GM12874 (cell line): Measurements from ENCODE around the gene MRC2.

Source experiments
- TF ChIP-seq, protein P1 (sequence below): IDR thresholded peaks from 2 replicates; pipeline ENCODE4 v1.5.1; 2011; ENCODE audit warnings: low read depth, mild to moderate bottlenecking, control low read depth, low read length, moderate library complexity; ENCODE audit not compliant: insufficient read depth

Gene MRC2

GRCh38 chr17:62705778-62706597 lies 78.5 kb downstream of the MRC2 start:
- TF ChIP-seq, protein P1, sequence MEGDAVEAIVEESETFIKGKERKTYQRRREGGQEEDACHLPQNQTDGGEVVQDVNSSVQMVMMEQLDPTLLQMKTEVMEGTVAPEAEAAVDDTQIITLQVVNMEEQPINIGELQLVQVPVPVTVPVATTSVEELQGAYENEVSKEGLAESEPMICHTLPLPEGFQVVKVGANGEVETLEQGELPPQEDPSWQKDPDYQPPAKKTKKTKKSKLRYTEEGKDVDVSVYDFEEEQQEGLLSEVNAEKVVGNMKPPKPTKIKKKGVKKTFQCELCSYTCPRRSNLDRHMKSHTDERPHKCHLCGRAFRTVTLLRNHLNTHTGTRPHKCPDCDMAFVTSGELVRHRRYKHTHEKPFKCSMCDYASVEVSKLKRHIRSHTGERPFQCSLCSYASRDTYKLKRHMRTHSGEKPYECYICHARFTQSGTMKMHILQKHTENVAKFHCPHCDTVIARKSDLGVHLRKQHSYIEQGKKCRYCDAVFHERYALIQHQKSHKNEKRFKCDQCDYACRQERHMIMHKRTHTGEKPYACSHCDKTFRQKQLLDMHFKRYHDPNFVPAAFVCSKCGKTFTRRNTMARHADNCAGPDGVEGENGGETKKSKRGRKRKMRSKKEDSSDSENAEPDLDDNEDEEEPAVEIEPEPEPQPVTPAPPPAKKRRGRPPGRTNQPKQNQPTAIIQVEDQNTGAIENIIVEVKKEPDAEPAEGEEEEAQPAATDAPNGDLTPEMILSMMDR = no peak

- TF ChIP-seq, protein P1 = no peak
These were observed 79.3 kb downstream of the MRC2 start for GRCh38 chr17:62706598-62707424.

DNA sequence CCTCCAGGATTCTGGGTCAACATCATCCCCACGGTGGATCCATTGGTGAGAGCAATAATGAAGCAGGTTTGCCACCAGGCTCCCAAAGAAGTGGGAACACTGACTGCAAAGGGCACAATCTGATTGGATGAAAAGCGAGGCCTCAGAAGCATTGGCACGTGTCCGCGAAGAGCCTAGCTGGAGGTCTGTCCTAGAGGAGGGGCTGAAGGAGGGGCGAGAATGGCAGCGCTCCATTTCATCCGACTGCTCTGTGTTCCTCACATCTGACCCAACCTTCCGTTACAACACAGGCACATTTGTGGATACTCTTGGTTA lies 79.9 kb downstream of the MRC2 start:
- TF ChIP-seq, protein P1 = no peak

DNA sequence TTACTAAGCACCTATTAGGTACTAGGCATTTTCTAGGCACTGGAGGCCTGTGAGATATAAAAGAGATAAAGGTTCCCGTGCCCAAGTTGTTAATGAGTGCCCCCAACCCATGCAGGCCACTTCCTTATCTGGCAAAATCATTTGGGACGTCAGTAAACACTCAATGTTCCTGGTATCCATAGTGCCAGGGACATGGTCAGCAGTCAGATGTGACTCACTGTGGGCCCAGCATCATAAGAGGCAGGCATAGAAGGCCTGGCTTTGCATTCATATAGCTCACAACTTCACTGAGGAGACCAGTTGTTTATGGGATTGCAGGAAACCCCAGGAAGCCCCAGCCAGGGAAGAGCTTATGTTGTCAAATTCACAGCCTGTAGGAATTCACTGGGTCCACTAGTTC lies 81.1 kb downstream of the MRC2 start:
- TF ChIP-seq, protein P1 = no peak

DNA sequence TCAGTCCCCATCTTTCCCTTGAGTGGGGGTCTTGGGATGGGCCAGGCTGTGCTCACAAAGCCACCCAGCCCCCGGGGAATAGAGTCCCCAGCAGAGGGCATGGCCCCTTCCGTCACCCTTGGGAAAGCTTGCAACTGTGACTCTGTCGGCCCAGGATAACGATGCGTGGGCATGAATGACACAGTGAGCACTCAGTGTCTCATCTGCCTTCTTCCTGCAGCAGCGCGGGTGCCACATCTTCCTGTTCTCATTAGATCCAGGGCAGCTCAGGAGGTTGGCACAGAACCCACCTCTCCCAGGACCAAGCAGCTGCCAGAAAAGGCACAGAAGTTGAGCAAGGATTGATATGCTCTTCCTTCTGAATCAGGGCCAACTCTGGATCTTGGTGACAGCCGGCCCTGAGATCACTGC lies 84.7 kb downstream of the MRC2 start:
- TF ChIP-seq, protein P1 = no peak

- TF ChIP-seq, protein P1 = no peak
These were observed 85.8 kb downstream of the MRC2 start for GRCh38 chr17:62713086-62713881.
